ENCODE data around the gene VAX1.

DNA sequence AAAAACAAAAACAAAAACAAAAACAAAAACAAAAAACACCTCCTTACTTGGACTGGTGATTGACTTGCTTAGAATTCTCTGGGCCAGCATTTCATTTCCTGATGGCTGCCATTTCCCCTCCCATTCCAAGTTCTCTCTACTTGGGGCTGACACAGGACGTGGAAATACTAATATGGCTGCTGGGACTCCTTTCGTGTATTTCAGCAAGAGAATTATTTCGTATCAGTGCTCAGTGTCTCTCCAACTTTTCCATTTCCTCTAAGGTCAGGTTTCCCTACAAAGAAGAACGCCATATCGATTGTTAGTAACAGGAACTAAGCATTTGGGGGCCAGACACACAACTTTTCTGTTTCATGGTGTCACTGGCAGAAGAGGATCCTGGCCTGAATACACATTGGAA lies 22.5 kb upstream of the VAX1 start:
- TF ChIP-seq, protein P1, sequence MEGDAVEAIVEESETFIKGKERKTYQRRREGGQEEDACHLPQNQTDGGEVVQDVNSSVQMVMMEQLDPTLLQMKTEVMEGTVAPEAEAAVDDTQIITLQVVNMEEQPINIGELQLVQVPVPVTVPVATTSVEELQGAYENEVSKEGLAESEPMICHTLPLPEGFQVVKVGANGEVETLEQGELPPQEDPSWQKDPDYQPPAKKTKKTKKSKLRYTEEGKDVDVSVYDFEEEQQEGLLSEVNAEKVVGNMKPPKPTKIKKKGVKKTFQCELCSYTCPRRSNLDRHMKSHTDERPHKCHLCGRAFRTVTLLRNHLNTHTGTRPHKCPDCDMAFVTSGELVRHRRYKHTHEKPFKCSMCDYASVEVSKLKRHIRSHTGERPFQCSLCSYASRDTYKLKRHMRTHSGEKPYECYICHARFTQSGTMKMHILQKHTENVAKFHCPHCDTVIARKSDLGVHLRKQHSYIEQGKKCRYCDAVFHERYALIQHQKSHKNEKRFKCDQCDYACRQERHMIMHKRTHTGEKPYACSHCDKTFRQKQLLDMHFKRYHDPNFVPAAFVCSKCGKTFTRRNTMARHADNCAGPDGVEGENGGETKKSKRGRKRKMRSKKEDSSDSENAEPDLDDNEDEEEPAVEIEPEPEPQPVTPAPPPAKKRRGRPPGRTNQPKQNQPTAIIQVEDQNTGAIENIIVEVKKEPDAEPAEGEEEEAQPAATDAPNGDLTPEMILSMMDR (conservative IDR thresholded peaks at IDR 0.05; ENCODE audit: low read length): no peak
- no peak for TF ChIP-seq EZH2phosphoT487 (IDR thresholded peaks at IDR 0.05; ENCODE audit: borderline replicate concordance)

Measured in Loucy (cell line).